A549 (cell line): ENCODE data around the gene ADA.

ENCODE experiments used
- CEBPB ChIP-seq, 2 experiments: fragments of >200 bp in 1 of 2; sonication (Bioruptor Twin) in 1 of 2; formaldehyde crosslinking in 1 of 2; IDR thresholded peaks; 2 replicates each; pipeline ENCODE4 v1.6.1; 2012 to 2016
- CHD4 ChIP-seq: fragments of 200-600 bp; sonication (generic); IDR thresholded peaks from 2 replicates; pipeline ENCODE4 v1.6.1; 2016; ENCODE audit warnings: antibody characterized with exemption, mild to moderate bottlenecking, borderline replicate concordance
- CTCF ChIP-seq: fragments of >200 bp; sonication (Bioruptor Twin); formaldehyde crosslinking; IDR thresholded peaks from 3 replicates; pipeline ENCODE4 v1.5.1; 2016
- E2F6 ChIP-seq: IDR thresholded peaks from 2 replicates; pipeline ENCODE4 v1.6.1; 2012; ENCODE audit warnings: low read depth, borderline replicate concordance
- ELK1 ChIP-seq: fragments of 150-350 bp; IDR thresholded peaks from 2 replicates; pipeline ENCODE4 v1.6.1; 2014; ENCODE audit warnings: low read depth, mild to moderate bottlenecking, low read length
- EP300 ChIP-seq, 2 experiments: fragments of >200 bp; sonication (Bioruptor Twin); formaldehyde crosslinking; IDR thresholded peaks; 2 replicates in 1 of 2; 3 replicates in 1 of 2; pipeline ENCODE4 v1.6.1; 2016 to 2017
- HDAC2 ChIP-seq: fragments of 200-600 bp; sonication (generic); IDR thresholded peaks from 2 replicates; pipeline ENCODE4 v1.6.1; 2016
- JUNB ChIP-seq: fragments of >200 bp; sonication (Bioruptor Twin); formaldehyde crosslinking; IDR thresholded peaks from 2 replicates; pipeline ENCODE4 v1.6.1; 2016
- PHF8 ChIP-seq: fragments of 200-600 bp; sonication (generic); IDR thresholded peaks from 2 replicates; pipeline ENCODE4 v1.6.1; 2016; ENCODE audit warnings: low read depth, mild to moderate bottlenecking, antibody characterized with exemption, moderate library complexity, borderline replicate concordance
- POLR2A ChIP-seq: IDR thresholded peaks from 2 replicates; pipeline ENCODE4 v1.6.1; 2012; ENCODE audit warnings: mild to moderate bottlenecking, low read length
- RFX5 ChIP-seq: fragments of 450-650 bp; IDR thresholded peaks from 2 replicates; pipeline ENCODE4 v1.7.1; 2014; ENCODE audit warnings: antibody characterized with exemption, mild to moderate bottlenecking, moderate library complexity
- RNF2 ChIP-seq: fragments of 200-600 bp; sonication (generic); IDR thresholded peaks from 2 replicates; pipeline ENCODE4 v1.6.1; 2016; ENCODE audit warnings: low read depth, mild to moderate bottlenecking, antibody characterized with exemption, moderate library complexity, borderline replicate concordance
- TP53 ChIP-seq: fragments of 250-450 bp; sonication (Bioruptor Pico); IDR thresholded peaks from 2 replicates; pipeline ENCODE4 v1.5.0; 2021; ENCODE audit warnings: mild to moderate bottlenecking, moderate library complexity

DNA sequence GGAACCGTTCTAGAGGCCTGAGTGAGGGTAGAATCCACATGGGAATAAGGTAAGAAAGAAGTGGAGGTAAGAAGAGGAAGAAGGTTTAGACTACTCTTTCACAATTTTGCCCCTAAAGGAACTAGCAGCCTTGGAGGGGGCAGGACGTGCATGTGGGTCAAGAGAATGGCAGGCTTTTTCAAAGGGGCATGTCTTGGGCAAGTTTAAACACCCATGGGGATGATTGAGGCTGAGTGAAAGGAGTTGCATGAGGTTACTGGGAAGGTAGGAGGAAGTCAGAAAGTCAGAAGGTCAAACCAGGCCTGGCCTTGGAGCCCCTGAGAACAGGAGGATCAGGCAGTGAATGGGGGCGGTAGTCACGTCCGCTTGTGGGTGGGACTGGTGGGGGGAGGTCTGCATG, 10.2 kb downstream of the ADA start:
- no peak for TF ChIP-seq CHD4
- TF ChIP-seq HDAC2: no peak
- no peak for TF ChIP-seq CTCF
- no peak for TF ChIP-seq TP53
- no peak for TF ChIP-seq EP300 (IDR thresholded peaks at IDR 0.05)
- no peak for TF ChIP-seq RNF2
- TF ChIP-seq CEBPB (IDR thresholded peaks at IDR 0.05): no peak
- TF ChIP-seq E2F6: no peak
- no peak for TF ChIP-seq POLR2A
- no peak for TF ChIP-seq PHF8
- no peak for TF ChIP-seq JUNB
- TF ChIP-seq RFX5: no peak
- TF ChIP-seq ELK1: no peak
